Measurements from ENCODE around the gene ABHD4. TPM values are rescaled to one million over a fixed set of nuclear protein-coding genes. Genes with fewer than 3 reads are reported as not detected.
"Not testable (repeated sequence)": the region's sequence is repeated elsewhere in the genome, so short reads cannot be mapped to it uniquely, and the experiment has no call there.

Gene ABHD4
- polyA plus RNA-seq, 1 donor, result 19.9 TPM

GRCh38 chr14:22561661-22562579 is 36.2 kb upstream of the ABHD4 start:
- no peak for DNase-seq

GRCh38 chr14:22563987-22564386 is 34.1 kb upstream of the ABHD4 start:
- DNase-seq, result no peak

DNA sequence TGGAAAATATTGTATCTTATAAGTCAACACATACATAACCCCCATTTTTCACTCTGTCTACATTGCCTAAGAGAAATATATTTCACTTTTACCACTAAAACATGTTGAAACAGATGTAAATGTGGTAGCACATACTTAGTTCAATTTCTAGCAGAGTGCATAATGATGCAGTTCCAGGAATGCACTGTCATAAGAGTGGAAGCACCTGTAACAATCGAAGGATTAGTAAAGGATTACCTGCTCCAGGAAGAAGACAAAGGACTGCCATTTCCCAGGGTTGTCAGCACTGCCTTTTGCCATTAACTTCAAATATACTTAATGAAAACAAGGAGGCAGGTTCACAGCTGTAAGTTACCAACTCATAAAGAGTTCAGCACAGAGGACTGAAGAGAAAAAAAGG is 33.6 kb upstream of the ABHD4 start:
- DNase-seq, result no peak

DNA sequence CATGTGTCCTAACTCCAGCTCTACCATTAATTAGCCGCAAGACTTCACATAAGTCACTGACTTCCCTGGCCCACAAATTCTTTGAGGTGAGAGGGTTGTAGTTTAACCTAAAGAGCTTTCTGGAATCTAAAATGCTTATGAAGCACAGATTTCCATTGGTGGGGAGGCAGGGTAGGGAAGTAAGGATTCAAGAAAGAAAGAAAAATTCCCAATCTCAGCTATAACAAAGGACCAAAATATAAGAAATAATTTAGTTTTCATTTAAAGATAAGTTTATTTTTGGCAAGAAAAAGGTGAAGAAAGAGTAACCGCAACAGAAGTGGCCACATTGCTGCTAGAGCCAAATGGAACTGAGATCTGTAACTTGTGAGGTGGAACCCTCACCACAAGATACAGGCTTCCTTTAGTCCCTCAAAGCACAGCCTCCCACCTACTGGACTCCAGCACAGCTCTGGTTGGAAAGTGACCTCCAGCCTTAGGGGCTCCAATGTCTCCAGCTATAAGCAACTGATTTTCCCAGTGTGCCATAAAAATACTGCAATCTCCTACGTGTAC is 32.6 kb upstream of the ABHD4 start:
- DNase-seq, result no peak

DNA sequence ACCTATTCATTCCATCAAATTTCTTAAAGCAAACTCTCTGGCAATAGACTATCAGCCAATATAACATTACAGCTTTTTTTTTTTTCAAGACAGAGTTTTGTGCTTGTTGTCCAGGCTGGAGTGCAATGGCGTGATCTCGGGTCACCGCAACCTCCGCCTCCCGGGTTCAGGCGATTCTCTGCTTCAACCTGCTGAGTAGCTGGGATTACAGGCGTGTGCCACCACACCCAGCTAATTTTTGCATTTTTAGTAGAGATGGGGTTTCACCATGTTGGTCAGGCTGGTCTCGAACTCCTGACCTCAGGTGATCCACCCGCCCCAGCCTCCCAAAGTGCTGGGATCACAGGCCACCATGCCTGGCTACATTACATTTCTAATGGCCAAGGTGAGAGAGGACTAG is 31.8 kb upstream of the ABHD4 start:
- DNase-seq, result not testable (repeated sequence)

DNA sequence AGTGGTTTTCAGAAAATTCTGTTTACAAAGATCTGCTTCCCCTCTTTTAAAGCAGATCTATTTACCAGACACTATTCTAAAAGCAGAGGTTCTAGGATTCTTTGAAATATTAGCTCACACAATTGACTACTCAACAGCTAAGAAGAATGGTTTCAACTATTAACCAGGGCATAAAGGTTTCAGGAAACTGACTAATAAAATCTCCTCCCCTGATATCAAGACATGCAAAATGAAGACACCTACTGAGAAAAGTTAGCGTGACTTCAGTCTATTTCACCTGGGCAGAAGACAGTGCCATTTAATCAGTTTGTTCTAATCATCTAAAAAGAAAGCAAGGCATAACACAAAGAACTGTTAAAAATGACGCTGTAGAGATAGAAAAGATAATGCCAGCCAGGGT is 31.3 kb upstream of the ABHD4 start:
- DNase-seq, result no peak

GRCh38 chr14:22567437-22567836 is 30.7 kb upstream of the ABHD4 start:
- no peak for DNase-seq

DNA sequence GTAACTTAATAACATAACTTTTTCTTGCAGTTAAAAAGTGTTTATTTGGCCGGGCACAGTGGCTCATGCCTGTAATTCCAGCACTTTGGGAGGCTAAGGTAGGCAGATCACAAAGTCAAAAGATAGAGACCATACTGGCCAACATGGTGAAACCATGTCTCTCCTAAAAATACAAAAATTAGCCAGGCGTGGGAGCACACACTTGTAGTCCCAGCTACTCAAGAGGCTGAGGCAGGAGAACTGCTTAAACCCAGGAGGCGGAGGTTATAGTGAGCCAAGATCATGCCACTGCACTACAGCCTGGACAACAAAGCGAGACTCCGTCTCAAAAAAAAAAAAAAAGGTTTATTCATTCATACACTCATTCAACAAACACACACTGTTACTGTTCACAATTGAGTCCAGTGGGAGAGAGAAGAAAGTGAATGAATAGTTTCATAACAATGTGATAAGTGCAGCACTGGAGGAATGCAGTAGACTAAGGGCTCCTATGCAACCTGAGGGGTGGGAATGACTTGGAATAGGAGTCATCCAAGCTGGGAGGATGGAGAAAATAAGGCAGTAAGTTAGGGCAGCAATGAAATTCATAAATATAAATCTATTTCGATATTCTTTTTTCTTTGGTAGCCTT is 28.9 kb upstream of the ABHD4 start:
- no peak for DNase-seq

- DNase-seq, result no peak
Observed at GRCh38 chr14:22569737-22570131, 28.4 kb upstream of the ABHD4 start.

DNA sequence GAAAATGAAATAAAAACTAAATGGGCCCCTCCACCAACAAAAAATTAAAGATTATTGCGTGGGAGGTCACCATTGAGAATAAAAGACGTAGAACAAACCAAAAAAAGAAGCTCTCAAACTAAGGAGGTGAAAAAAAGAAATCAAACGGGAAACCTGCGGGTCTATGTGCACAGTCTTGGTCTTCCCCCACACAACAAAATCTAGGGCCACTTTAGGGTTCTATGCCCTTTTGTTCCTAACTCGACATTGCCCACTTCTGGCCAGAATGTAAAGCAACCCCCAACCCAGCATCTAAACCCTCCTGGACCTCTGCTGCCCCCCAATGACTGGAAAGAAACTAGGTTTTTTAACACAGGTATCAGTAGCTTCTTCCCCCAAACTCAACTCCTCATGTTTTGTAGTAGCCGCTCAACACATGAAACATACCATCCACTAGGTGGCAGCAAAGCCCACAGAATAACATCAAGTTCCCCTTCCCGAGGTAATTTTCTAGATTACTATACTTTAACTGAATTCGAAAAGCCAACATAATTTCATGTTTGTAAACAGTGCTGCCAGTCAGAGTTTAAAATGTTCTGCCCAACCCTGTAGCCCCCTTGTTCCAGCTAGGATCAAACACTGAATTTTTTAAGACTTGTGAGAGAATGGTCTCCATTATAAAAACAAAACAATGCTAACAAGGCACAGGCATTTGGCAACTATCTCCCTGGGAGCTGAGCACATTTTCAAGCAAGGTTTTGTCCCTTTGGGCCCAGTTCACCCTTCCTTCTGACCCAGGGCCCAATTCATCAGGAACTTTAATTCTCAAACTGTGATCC is 27.8 kb upstream of the ABHD4 start:
- peak; percentile 82 for DNase-seq

GRCh38 chr14:22572562-22573058 is 25.5 kb upstream of the ABHD4 start:
- DNase-seq, result no peak

- DNase-seq, result no peak
Observed at GRCh38 chr14:22573804-22574203, 24.3 kb upstream of the ABHD4 start.

- DNase-seq, result no peak
Observed at GRCh38 chr14:22577334-22577908, 20.7 kb upstream of the ABHD4 start.

DNA sequence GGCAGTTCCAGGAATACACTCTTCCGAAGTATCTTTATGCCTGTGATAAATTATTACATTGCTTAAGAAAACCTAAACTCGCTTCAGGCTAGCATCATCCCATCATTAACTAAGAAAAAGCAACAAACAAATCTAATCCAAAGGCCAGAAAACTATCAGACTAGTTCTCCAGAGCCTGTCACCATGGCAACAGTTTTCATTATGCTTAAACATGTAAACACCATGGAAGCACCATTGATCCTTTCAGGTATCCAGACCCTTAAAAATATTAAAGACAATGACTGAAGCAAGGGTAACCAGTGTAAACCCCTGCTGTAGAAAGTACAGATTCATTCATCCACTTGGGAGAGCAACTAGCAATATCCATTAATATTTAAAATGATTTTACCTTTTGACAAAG is 18.9 kb upstream of the ABHD4 start:
- DNase-seq, result no peak

DNA sequence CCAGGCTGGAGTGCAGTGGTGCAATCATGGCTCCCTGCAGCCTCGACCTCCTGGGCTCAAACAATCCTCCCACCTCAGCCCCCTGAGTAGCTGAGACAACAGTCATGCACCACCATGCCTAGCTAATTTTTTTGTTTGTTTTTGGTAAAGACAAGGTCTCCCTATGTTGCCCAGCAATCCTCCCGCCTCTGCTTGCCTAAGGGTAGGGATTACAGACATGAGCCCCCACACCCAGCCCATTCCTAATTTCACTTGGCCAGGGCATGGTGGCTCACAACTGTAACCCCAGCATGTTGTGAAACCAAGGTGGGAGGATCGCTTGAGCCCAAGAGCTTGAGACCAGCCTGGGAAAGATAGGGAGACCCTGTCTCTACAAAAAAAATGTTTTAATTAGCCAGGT is 18.2 kb upstream of the ABHD4 start:
- no peak for DNase-seq

DNA sequence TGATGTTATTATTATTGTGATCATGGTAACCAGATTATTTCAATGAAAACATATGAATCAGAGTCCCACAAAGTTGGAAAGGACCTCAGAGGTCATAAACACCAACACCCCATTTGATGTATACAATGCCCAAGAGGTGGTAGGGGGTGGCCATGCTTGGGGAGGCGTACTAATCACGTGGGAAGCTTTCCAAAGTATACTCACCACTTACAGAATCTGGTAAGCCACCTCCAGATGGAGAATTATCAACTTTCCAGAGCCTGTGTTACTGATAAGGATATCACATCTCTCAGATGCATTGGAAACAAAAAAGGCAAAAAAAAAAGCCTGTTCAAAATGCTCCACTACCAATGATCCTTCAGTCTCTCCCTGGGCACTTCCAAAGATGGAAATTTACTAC is 17.5 kb upstream of the ABHD4 start:
- no peak for DNase-seq

DNA sequence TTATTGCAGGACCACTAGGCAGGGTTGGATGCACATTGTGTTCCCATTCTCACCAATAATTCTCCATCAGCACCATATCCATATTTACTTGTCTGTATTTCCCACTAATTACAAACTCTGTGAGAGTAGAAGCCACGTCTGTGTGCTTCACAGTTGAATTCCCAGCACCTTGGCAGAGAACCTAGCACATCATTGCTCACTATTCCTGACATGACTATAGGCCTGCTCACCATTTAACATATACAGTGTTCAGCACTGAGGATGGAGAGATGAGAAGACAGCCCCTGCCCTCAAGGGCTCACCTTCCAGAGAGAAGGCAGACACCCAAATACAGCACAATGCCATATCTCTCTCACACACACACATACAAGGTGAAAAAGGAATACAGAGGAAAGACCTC is 14.1 kb upstream of the ABHD4 start:
- no peak for DNase-seq

GRCh38 chr14:22587247-22587646 is 10.9 kb upstream of the ABHD4 start:
- no peak for DNase-seq

GRCh38 chr14:22587677-22588422 is 10.2 kb upstream of the ABHD4 start:
- not testable (repeated sequence) for DNase-seq

DNA sequence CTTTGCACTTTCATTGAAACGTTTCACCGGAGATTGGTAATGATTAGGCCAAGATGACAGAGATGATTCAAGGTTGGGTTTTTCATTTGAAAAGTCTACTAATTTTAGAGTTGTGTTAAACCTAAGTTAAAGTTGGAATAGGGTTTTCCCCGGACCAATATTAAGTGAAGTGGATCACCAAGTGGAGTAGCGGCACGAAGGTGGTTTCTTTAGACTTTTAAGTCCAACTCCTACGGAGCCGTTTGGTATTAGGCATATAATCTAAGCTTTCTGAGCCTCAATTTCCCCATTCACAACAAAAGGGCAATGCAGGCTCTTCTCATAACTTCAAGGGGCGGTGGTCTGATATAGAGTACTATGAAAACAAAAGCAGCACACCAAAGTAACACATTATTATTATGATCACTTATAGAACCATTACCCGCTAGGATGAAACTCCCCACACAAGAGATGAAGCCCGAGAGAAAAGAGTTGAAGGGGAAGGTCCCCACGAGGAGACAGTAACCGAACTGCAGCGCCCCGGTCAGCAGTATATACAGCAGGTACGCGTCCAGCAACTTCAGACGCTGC is 9.5 kb upstream of the ABHD4 start:
- DNase-seq, result no peak
